CD4-positive, alpha-beta T cell treated with Interleukin-6 at 100 ng/mL for 8 hours (primary cell): ENCODE data around the gene VSIG4.
"Not testable (repeated sequence)": the region's sequence is repeated elsewhere in the genome, so short reads cannot be mapped to it uniquely, and the experiment has no call there.

ENCODE experiments used
- DNase-seq: peaks from one replicate; pipeline ENCODE4 v3.0.0-alpha.2; 2020; ENCODE audit warnings: mixed read lengths, low spot score

The VSIG4 gene

GRCh38 chrX:65975161-65975751 is 64.6 kb downstream of the VSIG4 start:
- not testable (repeated sequence) for DNase-seq
